ENCODE data around the gene CAMK1.

DNA sequence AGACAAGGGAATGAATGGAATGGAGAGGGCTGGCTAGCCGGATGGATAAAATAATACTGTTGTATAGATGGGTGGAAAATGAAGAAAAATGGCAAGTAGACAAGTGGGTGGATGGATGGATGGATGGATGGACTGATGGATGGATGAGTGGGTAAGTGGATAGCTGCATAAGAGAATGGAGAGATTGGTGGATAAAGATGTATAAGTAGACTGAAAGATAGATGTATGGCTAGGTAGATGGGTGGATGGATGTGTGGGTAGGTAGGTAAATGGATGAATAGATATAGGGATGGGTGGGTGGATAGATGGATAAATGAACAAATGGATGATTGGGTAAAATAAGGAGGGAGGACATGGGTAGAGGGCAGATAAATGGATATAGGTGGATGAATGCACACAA, 52.2 kb downstream of the CAMK1 start:
- TF ChIP-seq, protein P1, sequence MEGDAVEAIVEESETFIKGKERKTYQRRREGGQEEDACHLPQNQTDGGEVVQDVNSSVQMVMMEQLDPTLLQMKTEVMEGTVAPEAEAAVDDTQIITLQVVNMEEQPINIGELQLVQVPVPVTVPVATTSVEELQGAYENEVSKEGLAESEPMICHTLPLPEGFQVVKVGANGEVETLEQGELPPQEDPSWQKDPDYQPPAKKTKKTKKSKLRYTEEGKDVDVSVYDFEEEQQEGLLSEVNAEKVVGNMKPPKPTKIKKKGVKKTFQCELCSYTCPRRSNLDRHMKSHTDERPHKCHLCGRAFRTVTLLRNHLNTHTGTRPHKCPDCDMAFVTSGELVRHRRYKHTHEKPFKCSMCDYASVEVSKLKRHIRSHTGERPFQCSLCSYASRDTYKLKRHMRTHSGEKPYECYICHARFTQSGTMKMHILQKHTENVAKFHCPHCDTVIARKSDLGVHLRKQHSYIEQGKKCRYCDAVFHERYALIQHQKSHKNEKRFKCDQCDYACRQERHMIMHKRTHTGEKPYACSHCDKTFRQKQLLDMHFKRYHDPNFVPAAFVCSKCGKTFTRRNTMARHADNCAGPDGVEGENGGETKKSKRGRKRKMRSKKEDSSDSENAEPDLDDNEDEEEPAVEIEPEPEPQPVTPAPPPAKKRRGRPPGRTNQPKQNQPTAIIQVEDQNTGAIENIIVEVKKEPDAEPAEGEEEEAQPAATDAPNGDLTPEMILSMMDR (IDR thresholded peaks at IDR 0.05): no peak
- no peak for TF ChIP-seq ZFX (IDR thresholded peaks at IDR 0.05; ENCODE audit: borderline replicate concordance)

Data from 22Rv1 (cell line).